ENCODE measurements around the gene ACTRT2. TPM values are rescaled to one million over a fixed set of nuclear protein-coding genes. Genes with fewer than 3 reads are reported as not detected.

Gene ACTRT2
- total RNA-seq, 1 donor from 2014 or later: not detected

- Histone ChIP-seq H3K27ac (ENCODE audit: low read depth, low read length) (no peak overlapping the region), H3K4me3 (ENCODE audit: low read length in 3 of 3) (no peak overlapping the region), H3K4me1 (ENCODE audit: control insufficient read depth in 3 of 3, insufficient read depth in 3 of 3, low read length in 3 of 3) (no peaks in the 10 kb centered on the region), H3K9ac (ENCODE audit: low read depth in 1 of 3, low read length in 3 of 3) (no peak overlapping the region), H3K9me3 (ENCODE audit: control insufficient read depth in 3 of 3, low read length in 3 of 3) (peaks cover 0 to 5% (median 2%) of the 10 kb centered on the region in 3 donors), H3K36me3 (ENCODE audit: control insufficient read depth in 3 of 3, insufficient read depth in 3 of 3, low read length in 3 of 3) (no peaks in the 10 kb centered on the region), H3K27me3 (ENCODE audit: control insufficient read depth in 3 of 3, insufficient read depth in 3 of 3, low read length in 3 of 3) (peaks cover 9 to 40% (median 23%) of the 10 kb centered on the region in 3 donors)
These were observed 30.7 kb upstream of the ACTRT2 start for GRCh38 chr1:2990376-2991115.

GRCh38 chr1:2991753-2992495 is 29.3 kb upstream of the ACTRT2 start:
- no peak overlapping the region for H3K27ac ChIP-seq (ENCODE audit: low read depth, low read length)
- H3K4me3 ChIP-seq (ENCODE audit: low read length in 3 of 3): no peak overlapping the region
- no peak overlapping the region for H3K9ac ChIP-seq (ENCODE audit: low read depth in 1 of 3, low read length in 3 of 3)
- H3K36me3 ChIP-seq (ENCODE audit: control insufficient read depth in 3 of 3, insufficient read depth in 3 of 3, low read length in 3 of 3): no peaks in the 10 kb centered on the region
- H3K9me3 ChIP-seq (ENCODE audit: control insufficient read depth in 3 of 3, low read length in 3 of 3): peaks cover 0 to 5% (median 4%) of the 10 kb centered on the region in 3 donors
- peaks cover 9 to 35% (median 21%) of the 10 kb centered on the region in 3 donors for H3K27me3 ChIP-seq (ENCODE audit: control insufficient read depth in 3 of 3, insufficient read depth in 3 of 3, low read length in 3 of 3)
- no peaks in the 10 kb centered on the region for H3K4me1 ChIP-seq (ENCODE audit: control insufficient read depth in 3 of 3, insufficient read depth in 3 of 3, low read length in 3 of 3)

- Histone ChIP-seq H3K27me3 (ENCODE audit: control insufficient read depth in 3 of 3, insufficient read depth in 3 of 3, low read length in 3 of 3) (peaks cover 30 to 45% (median 32%) of the 10 kb centered on the region in 3 donors), H3K4me1 (ENCODE audit: control insufficient read depth in 3 of 3, insufficient read depth in 3 of 3, low read length in 3 of 3) (no peaks in the 10 kb centered on the region), H3K9ac (ENCODE audit: low read depth in 1 of 3, low read length in 3 of 3) (no peak overlapping the region), H3K4me3 (ENCODE audit: low read length in 3 of 3) (no peak overlapping the region), H3K9me3 (ENCODE audit: control insufficient read depth in 3 of 3, low read length in 3 of 3) (peaks cover 0 to 5% (median 4%) of the 10 kb centered on the region in 3 donors), H3K27ac (ENCODE audit: low read depth, low read length) (no peak overlapping the region), H3K36me3 (ENCODE audit: control insufficient read depth in 3 of 3, insufficient read depth in 3 of 3, low read length in 3 of 3) (no peaks in the 10 kb centered on the region)
These were observed 22.7 kb upstream of the ACTRT2 start for GRCh38 chr1:2998503-2999100.

GRCh38 chr1:2999138-2999537 is 22.1 kb upstream of the ACTRT2 start:
- no peak overlapping the region for H3K27ac ChIP-seq (ENCODE audit: low read depth, low read length)
- peaks cover 0 to 5% (median 4%) of the 10 kb centered on the region in 3 donors for H3K9me3 ChIP-seq (ENCODE audit: control insufficient read depth in 3 of 3, low read length in 3 of 3)
- peaks cover 35 to 50% (median 37%) of the 10 kb centered on the region in 3 donors for H3K27me3 ChIP-seq (ENCODE audit: control insufficient read depth in 3 of 3, insufficient read depth in 3 of 3, low read length in 3 of 3)
- no peak overlapping the region for H3K4me3 ChIP-seq (ENCODE audit: low read length in 3 of 3)
- H3K9ac ChIP-seq (ENCODE audit: low read depth in 1 of 3, low read length in 3 of 3): no peak overlapping the region
- no peaks in the 10 kb centered on the region for H3K4me1 ChIP-seq (ENCODE audit: control insufficient read depth in 3 of 3, insufficient read depth in 3 of 3, low read length in 3 of 3)
- no peaks in the 10 kb centered on the region for H3K36me3 ChIP-seq (ENCODE audit: control insufficient read depth in 3 of 3, insufficient read depth in 3 of 3, low read length in 3 of 3)

DNA sequence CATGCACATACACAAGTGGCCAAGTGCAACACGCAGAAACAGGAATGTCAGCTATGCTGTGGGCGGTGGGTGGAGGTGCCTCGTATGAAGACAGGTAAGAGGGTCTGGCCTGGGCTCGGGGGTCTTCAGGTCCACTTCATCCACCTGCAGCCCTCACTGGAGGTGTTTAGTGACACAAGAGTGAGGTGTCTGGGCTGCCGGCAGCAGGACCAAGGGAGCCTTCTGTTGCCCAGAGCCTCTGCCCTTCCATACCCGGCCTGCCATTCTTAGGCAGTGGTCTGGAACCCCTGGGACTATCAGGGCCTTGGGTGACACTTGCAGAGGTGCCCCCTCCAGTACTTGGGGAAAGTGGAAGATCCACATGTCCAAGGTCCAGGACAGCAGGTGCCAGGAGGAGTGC is 21.7 kb upstream of the ACTRT2 start:
- H3K9me3 ChIP-seq (ENCODE audit: control insufficient read depth in 3 of 3, low read length in 3 of 3): peaks cover 0 to 3% (median 1%) of the 10 kb centered on the region in 3 donors
- H3K36me3 ChIP-seq (ENCODE audit: control insufficient read depth in 3 of 3, insufficient read depth in 3 of 3, low read length in 3 of 3): no peaks in the 10 kb centered on the region
- no peak overlapping the region for H3K27ac ChIP-seq (ENCODE audit: low read depth, low read length)
- H3K27me3 ChIP-seq (ENCODE audit: control insufficient read depth in 3 of 3, insufficient read depth in 3 of 3, low read length in 3 of 3): peaks cover 40 to 55% (median 42%) of the 10 kb centered on the region in 3 donors
- H3K9ac ChIP-seq (ENCODE audit: low read depth in 1 of 3, low read length in 3 of 3): no peak overlapping the region
- no peaks in the 10 kb centered on the region for H3K4me1 ChIP-seq (ENCODE audit: control insufficient read depth in 3 of 3, insufficient read depth in 3 of 3, low read length in 3 of 3)
- H3K4me3 ChIP-seq (ENCODE audit: low read length in 3 of 3): no peak overlapping the region

GRCh38 chr1:3000214-3000613 is 21.1 kb upstream of the ACTRT2 start:
- Histone ChIP-seq H3K4me3 (ENCODE audit: low read length in 3 of 3) (no peak overlapping the region), H3K4me1 (ENCODE audit: control insufficient read depth in 3 of 3, insufficient read depth in 3 of 3, low read length in 3 of 3) (no peaks in the 10 kb centered on the region), H3K9ac (ENCODE audit: low read depth in 1 of 3, low read length in 3 of 3) (no peak overlapping the region), H3K27me3 (ENCODE audit: control insufficient read depth in 3 of 3, insufficient read depth in 3 of 3, low read length in 3 of 3) (peaks cover 43 to 61% (median 48%) of the 10 kb centered on the region in 3 donors), H3K27ac (ENCODE audit: low read depth, low read length) (no peak overlapping the region), H3K36me3 (ENCODE audit: control insufficient read depth in 3 of 3, insufficient read depth in 3 of 3, low read length in 3 of 3) (no peaks in the 10 kb centered on the region), H3K9me3 (ENCODE audit: control insufficient read depth in 3 of 3, low read length in 3 of 3) (peaks cover 0 to 2% (median 0%) of the 10 kb centered on the region in 3 donors)

- Histone ChIP-seq H3K4me3 (ENCODE audit: low read length in 3 of 3) (no peak overlapping the region), H3K27ac (ENCODE audit: low read depth, low read length) (no peak overlapping the region), H3K9me3 (ENCODE audit: control insufficient read depth in 3 of 3, low read length in 3 of 3) (peaks cover 0 to 2% (median 0%) of the 10 kb centered on the region in 3 donors), H3K27me3 (ENCODE audit: control insufficient read depth in 3 of 3, insufficient read depth in 3 of 3, low read length in 3 of 3) (peaks cover 45 to 68% (median 55%) of the 10 kb centered on the region in 3 donors), H3K4me1 (ENCODE audit: control insufficient read depth in 3 of 3, insufficient read depth in 3 of 3, low read length in 3 of 3) (no peaks in the 10 kb centered on the region), H3K36me3 (ENCODE audit: control insufficient read depth in 3 of 3, insufficient read depth in 3 of 3, low read length in 3 of 3) (no peaks in the 10 kb centered on the region), H3K9ac (ENCODE audit: low read depth in 1 of 3, low read length in 3 of 3) (no peak overlapping the region)
These were observed 20.4 kb upstream of the ACTRT2 start for GRCh38 chr1:3000671-3001470.

DNA sequence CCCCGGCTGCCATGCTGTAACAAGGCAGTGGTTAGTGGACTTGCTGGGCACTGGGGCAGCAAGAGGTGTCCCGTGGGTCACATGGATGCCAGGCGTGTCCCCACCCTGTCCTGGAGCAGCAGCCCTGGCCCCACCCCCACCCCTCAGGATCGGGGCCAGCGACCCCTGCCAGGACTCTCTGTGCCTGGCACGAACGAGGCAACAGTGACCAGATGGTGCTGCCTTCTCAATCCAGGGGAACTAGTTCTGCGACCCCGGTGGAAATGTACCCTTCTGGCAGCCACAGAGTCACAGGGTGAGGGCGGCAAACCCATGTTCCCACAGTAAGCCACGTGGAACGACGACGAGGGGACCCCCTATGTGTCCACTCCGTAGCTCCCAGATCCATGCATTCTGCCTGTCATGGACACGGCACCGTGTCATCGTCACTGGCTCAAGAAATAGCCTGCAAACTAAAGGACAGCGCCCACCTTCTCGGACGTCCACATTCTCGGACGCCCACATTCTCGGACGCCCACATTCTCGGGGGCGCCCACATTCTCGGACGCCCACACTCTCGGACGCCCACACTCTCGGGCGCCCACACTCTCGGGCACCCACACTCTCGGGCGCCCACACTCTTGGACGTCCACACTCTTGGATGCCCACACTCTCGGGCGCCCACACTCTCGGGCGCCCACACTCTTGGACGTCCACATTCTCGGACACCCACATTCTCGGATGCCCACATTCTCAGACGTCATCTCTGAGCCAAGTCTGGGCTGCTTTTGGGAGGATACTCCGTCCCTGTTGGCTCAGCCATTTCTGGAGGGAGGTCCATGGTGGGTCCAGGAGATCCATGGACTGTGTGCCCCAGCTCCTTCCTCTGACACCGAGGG is 19.6 kb upstream of the ACTRT2 start:
- H3K4me1 ChIP-seq (ENCODE audit: control insufficient read depth in 3 of 3, insufficient read depth in 3 of 3, low read length in 3 of 3): no peaks in the 10 kb centered on the region
- peaks cover 45 to 71% (median 57%) of the 10 kb centered on the region in 3 donors for H3K27me3 ChIP-seq (ENCODE audit: control insufficient read depth in 3 of 3, insufficient read depth in 3 of 3, low read length in 3 of 3)
- H3K4me3 ChIP-seq (ENCODE audit: low read length in 3 of 3): no peak overlapping the region
- H3K36me3 ChIP-seq (ENCODE audit: control insufficient read depth in 3 of 3, insufficient read depth in 3 of 3, low read length in 3 of 3): no peaks in the 10 kb centered on the region
- no peak overlapping the region for H3K9ac ChIP-seq (ENCODE audit: low read depth in 1 of 3, low read length in 3 of 3)
- peaks cover 0 to under 1% (median 0%) of the 10 kb centered on the region in 3 donors for H3K9me3 ChIP-seq (ENCODE audit: control insufficient read depth in 3 of 3, low read length in 3 of 3)
- H3K27ac ChIP-seq (ENCODE audit: low read depth, low read length): no peak overlapping the region

Data from skeletal muscle tissue (tissue), 4 donors.